ENCODE measurements around the gene SLAMF8.

GRCh38 chr1:159778266-159778665 lies 48.4 kb upstream of the SLAMF8 start:
- TF ChIP-seq CREM (CRISPR knock-in tag; IDR thresholded peaks at IDR 0.05) (no peak), CTCF (IDR thresholded peaks at IDR 0.05) (no peak)
